DOHH2 (cell line): ENCODE data around the gene CEP70.

ENCODE experiments used
- CTCF ChIP-seq: fragments of 200-600 bp; sonication (generic); IDR thresholded peaks from one replicate; pipeline ENCODE4 v1.5.1; 2014; ENCODE audit warnings: antibody characterized with exemption, mild to moderate bottlenecking, low read depth, low read length; ENCODE audit not compliant: poor library complexity, severe bottlenecking
- EZH2phosphoT487 ChIP-seq: fragments of 200-600 bp; sonication (generic); IDR thresholded peaks from 2 replicates; pipeline ENCODE4 v1.6.1; 2017; ENCODE audit warnings: borderline replicate concordance, mild to moderate bottlenecking, antibody characterized with exemption, low read length, moderate library complexity, mixed read lengths

GRCh38 chr3:138625707-138626365 is 31.8 kb upstream of the CEP70 start:
- TF ChIP-seq CTCF (no peak), EZH2phosphoT487 (no peak)
